ENCODE data around the gene HSD17B8. TPM values are rescaled to one million over a fixed set of nuclear protein-coding genes. Genes with fewer than 3 reads are reported as not detected.

Gene HSD17B8
- total and polyA plus RNA-seq, 2 experiments from 2014 or later: 4.3 to 8.9 TPM

DNA sequence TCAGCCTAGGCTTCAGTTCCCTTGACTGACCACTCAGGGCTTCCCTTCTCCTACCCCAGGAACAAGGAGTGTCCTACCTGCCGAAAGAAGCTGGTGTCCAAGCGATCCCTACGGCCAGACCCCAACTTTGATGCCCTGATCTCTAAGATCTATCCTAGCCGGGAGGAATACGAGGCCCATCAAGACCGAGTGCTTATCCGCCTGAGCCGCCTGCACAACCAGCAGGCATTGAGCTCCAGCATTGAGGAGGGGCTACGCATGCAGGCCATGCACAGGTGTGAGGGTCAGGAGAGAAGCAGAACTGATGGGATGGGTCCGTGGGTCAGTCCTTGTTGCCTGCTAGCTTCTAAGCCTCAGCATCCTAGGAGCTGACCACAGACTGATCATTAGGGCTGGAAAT is 5.4 kb downstream of the HSD17B8 start:
- ATAC-seq: no peak
- H3F3A ChIP-seq (replicated peaks; ENCODE audit: low read depth): peaks cover 7% of the 10 kb centered on the region; the same call in 1 of the 2 replicates
- Mint-ChIP-seq H3K36me3 (ENCODE audit: low read depth) (peaks cover 19% of the 10 kb centered on the region), H3K9me3 (no peaks in the 10 kb centered on the region; the same call in 2 of the 3 replicates), H3K27me3 (ENCODE audit: insufficient read depth, low read depth, poor library complexity) (peaks cover 72% of the 10 kb centered on the region), H3K27ac (no peak overlapping the region), H3K4me1 (peaks cover 51% of the 10 kb centered on the region), H3K4me3 (peak overlapping the region; percentile 79; the same call in 2 of the 3 replicates)
- H3K36me3 ChIP-seq (ENCODE audit: insufficient read depth): no peaks in the 10 kb centered on the region
- H4K20me1 ChIP-seq (replicated peaks; ENCODE audit: insufficient read depth): peaks cover 17% of the 10 kb centered on the region; the same call in 1 of the 2 replicates
- no peak overlapping the region for H3K27ac ChIP-seq (ENCODE audit: low read depth)
- no peak overlapping the region for H2AFZ ChIP-seq
- no peak overlapping the region for H3K4me3 ChIP-seq
- H3K79me2 ChIP-seq (replicated peaks; ENCODE audit: insufficient read depth): peaks cover 5% of the 10 kb centered on the region; the same call in 1 of the 2 replicates
- H3K27me3 ChIP-seq (ENCODE audit: insufficient read depth): peaks cover 91% of the 10 kb centered on the region
- H3K9me2 ChIP-seq (ENCODE audit: insufficient read depth): no peaks in the 10 kb centered on the region
- no peak for DNase-seq (ENCODE audit: low spot score)
- TF ChIP-seq POLR2AphosphoS5 (IDR thresholded peaks at IDR 0.05; ENCODE audit: low read depth) (no peak), STAT1 (IDR thresholded peaks at IDR 0.05; ENCODE audit: unreplicated experiment) (no peak), JUNB (IDR thresholded peaks at IDR 0.05; ENCODE audit: unreplicated experiment) (no peak), CREB1 (CRISPR knock-in tag; IDR thresholded peaks at IDR 0.05; ENCODE audit: low read depth) (no peak), ZNF114 (CRISPR knock-in tag; IDR thresholded peaks at IDR 0.05) (no peak), EZH2phosphoT487 (IDR thresholded peaks at IDR 0.05; ENCODE audit: unreplicated experiment) (no peak), EZH2 (IDR thresholded peaks at IDR 0.05; ENCODE audit: low read depth, unreplicated experiment) (no peak)
- TF ChIP-seq, protein P1, sequence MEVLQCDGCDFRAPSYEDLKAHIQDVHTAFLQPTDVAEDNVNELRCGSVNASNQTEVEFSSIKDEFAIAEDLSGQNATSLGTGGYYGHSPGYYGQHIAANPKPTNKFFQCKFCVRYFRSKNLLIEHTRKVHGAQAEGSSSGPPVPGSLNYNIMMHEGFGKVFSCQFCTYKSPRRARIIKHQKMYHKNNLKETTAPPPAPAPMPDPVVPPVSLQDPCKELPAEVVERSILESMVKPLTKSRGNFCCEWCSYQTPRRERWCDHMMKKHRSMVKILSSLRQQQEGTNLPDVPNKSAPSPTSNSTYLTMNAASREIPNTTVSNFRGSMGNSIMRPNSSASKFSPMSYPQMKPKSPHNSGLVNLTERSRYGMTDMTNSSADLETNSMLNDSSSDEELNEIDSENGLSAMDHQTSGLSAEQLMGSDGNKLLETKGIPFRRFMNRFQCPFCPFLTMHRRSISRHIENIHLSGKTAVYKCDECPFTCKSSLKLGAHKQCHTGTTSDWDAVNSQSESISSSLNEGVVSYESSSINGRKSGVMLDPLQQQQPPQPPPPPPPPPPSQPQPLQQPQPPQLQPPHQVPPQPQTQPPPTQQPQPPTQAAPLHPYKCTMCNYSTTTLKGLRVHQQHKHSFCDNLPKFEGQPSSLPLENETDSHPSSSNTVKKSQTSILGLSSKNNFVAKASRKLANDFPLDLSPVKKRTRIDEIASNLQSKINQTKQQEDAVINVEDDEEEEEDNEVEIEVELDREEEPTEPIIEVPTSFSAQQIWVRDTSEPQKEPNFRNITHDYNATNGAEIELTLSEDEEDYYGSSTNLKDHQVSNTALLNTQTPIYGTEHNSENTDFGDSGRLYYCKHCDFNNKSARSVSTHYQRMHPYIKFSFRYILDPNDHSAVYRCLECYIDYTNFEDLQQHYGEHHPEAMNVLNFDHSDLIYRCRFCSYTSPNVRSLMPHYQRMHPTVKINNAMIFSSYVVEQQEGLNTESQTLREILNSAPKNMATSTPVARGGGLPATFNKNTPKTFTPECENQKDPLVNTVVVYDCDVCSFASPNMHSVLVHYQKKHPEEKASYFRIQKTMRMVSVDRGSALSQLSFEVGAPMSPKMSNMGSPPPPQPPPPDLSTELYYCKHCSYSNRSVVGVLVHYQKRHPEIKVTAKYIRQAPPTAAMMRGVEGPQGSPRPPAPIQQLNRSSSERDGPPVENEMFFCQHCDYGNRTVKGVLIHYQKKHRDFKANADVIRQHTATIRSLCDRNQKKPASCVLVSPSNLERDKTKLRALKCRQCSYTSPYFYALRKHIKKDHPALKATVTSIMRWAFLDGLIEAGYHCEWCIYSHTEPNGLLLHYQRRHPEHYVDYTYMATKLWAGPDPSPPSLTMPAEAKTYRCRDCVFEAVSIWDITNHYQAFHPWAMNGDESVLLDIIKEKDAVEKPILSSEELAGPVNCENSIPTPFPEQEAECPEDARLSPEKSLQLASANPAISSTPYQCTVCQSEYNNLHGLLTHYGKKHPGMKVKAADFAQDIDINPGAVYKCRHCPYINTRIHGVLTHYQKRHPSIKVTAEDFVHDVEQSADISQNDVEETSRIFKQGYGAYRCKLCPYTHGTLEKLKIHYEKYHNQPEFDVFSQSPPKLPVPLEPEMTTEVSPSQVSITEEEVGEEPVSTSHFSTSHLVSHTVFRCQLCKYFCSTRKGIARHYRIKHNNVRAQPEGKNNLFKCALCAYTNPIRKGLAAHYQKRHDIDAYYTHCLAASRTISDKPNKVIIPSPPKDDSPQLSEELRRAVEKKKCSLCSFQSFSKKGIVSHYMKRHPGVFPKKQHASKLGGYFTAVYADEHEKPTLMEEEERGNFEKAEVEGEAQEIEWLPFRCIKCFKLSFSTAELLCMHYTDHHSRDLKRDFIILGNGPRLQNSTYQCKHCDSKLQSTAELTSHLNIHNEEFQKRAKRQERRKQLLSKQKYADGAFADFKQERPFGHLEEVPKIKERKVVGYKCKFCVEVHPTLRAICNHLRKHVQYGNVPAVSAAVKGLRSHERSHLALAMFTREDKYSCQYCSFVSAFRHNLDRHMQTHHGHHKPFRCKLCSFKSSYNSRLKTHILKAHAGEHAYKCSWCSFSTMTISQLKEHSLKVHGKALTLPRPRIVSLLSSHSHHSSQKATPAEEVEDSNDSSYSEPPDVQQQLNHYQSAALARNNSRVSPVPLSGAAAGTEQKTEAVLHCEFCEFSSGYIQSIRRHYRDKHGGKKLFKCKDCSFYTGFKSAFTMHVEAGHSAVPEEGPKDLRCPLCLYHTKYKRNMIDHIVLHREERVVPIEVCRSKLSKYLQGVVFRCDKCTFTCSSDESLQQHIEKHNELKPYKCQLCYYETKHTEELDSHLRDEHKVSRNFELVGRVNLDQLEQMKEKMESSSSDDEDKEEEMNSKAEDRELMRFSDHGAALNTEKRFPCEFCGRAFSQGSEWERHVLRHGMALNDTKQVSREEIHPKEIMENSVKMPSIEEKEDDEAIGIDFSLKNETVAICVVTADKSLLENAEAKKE (CRISPR knock-in tag; IDR thresholded peaks at IDR 0.05): no peak
- TF ChIP-seq, protein P2, sequence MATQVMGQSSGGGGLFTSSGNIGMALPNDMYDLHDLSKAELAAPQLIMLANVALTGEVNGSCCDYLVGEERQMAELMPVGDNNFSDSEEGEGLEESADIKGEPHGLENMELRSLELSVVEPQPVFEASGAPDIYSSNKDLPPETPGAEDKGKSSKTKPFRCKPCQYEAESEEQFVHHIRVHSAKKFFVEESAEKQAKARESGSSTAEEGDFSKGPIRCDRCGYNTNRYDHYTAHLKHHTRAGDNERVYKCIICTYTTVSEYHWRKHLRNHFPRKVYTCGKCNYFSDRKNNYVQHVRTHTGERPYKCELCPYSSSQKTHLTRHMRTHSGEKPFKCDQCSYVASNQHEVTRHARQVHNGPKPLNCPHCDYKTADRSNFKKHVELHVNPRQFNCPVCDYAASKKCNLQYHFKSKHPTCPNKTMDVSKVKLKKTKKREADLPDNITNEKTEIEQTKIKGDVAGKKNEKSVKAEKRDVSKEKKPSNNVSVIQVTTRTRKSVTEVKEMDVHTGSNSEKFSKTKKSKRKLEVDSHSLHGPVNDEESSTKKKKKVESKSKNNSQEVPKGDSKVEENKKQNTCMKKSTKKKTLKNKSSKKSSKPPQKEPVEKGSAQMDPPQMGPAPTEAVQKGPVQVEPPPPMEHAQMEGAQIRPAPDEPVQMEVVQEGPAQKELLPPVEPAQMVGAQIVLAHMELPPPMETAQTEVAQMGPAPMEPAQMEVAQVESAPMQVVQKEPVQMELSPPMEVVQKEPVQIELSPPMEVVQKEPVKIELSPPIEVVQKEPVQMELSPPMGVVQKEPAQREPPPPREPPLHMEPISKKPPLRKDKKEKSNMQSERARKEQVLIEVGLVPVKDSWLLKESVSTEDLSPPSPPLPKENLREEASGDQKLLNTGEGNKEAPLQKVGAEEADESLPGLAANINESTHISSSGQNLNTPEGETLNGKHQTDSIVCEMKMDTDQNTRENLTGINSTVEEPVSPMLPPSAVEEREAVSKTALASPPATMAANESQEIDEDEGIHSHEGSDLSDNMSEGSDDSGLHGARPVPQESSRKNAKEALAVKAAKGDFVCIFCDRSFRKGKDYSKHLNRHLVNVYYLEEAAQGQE (IDR thresholded peaks at IDR 0.05; ENCODE audit: unreplicated experiment): no peak
- TF ChIP-seq, protein P3, sequence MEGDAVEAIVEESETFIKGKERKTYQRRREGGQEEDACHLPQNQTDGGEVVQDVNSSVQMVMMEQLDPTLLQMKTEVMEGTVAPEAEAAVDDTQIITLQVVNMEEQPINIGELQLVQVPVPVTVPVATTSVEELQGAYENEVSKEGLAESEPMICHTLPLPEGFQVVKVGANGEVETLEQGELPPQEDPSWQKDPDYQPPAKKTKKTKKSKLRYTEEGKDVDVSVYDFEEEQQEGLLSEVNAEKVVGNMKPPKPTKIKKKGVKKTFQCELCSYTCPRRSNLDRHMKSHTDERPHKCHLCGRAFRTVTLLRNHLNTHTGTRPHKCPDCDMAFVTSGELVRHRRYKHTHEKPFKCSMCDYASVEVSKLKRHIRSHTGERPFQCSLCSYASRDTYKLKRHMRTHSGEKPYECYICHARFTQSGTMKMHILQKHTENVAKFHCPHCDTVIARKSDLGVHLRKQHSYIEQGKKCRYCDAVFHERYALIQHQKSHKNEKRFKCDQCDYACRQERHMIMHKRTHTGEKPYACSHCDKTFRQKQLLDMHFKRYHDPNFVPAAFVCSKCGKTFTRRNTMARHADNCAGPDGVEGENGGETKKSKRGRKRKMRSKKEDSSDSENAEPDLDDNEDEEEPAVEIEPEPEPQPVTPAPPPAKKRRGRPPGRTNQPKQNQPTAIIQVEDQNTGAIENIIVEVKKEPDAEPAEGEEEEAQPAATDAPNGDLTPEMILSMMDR (conservative IDR thresholded peaks at IDR 0.05; ENCODE audit: low read depth in 2 of 2): no peak
- TF ChIP-seq, protein P4, sequence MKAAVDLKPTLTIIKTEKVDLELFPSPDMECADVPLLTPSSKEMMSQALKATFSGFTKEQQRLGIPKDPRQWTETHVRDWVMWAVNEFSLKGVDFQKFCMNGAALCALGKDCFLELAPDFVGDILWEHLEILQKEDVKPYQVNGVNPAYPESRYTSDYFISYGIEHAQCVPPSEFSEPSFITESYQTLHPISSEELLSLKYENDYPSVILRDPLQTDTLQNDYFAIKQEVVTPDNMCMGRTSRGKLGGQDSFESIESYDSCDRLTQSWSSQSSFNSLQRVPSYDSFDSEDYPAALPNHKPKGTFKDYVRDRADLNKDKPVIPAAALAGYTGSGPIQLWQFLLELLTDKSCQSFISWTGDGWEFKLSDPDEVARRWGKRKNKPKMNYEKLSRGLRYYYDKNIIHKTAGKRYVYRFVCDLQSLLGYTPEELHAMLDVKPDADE (IDR thresholded peaks at IDR 0.05): no peak
- H3K4me1 ChIP-seq (ENCODE audit: insufficient read depth): peaks cover 53% of the 10 kb centered on the region
- no peak overlapping the region for H3K4me2 ChIP-seq

Data from GM23338 (cell line).